Measurements from ENCODE around the gene TEX29. TPM values are rescaled to one million over a fixed set of nuclear protein-coding genes. Genes with fewer than 3 reads are reported as not detected.

The TEX29 gene
- total and polyA plus RNA-seq, 2 donors (not counting 1 experiment from before 2014, with no cell fraction given), result 0.66 to 0.86 TPM

GRCh38 chr13:111304041-111304544 is 16.3 kb upstream of the TEX29 start:
- 77% methylated on average over 11 of the region's 15 CpGs for WGBS (ENCODE audit: insufficient coverage)
- Mint-ChIP-seq H3K27ac (peak overlapping the region; percentile 48), H3K27me3 (no peaks in the 10 kb centered on the region), H3K9me3 (ENCODE audit: insufficient read depth) (peaks cover 1% of the 10 kb centered on the region), H3K4me1 (peaks cover 8% of the 10 kb centered on the region), H3K4me3 (no peak overlapping the region)
- ChIA-PET CTCF (no interaction called here), POLR2A (no interaction called here)
- H3K4me2 ChIP-seq (replicated peaks; ENCODE audit: low read depth, low read length, poor library complexity, severe bottlenecking), result no peak overlapping the region
- no peak overlapping the region for H3K9ac ChIP-seq (ENCODE audit: low read length)
- H3K36me3 ChIP-seq (replicated peaks in 1 of 2; ENCODE audit: control extremely low read depth in 1 of 2, control insufficient read depth in 1 of 2, extremely low read depth in 1 of 2, insufficient read depth in 2 of 2, low read length in 1 of 2), result peaks cover 13 to 71% of the 10 kb centered on the region in 2 experiments
- intact Hi-C loops (cut with micrococcal nuclease), result no loop called here
- H3K9me3 ChIP-seq (ENCODE audit: control extremely low read depth in 1 of 3, control insufficient read depth in 2 of 3, insufficient read depth in 1 of 3, low read length in 2 of 3), result peaks cover 0 to 9% (median 0%) of the 10 kb centered on the region in 3 donors
- ATAC-seq (ENCODE audit: low read depth) (no peak), DNase-seq (no peak)
- TF ChIP-seq, protein P1, sequence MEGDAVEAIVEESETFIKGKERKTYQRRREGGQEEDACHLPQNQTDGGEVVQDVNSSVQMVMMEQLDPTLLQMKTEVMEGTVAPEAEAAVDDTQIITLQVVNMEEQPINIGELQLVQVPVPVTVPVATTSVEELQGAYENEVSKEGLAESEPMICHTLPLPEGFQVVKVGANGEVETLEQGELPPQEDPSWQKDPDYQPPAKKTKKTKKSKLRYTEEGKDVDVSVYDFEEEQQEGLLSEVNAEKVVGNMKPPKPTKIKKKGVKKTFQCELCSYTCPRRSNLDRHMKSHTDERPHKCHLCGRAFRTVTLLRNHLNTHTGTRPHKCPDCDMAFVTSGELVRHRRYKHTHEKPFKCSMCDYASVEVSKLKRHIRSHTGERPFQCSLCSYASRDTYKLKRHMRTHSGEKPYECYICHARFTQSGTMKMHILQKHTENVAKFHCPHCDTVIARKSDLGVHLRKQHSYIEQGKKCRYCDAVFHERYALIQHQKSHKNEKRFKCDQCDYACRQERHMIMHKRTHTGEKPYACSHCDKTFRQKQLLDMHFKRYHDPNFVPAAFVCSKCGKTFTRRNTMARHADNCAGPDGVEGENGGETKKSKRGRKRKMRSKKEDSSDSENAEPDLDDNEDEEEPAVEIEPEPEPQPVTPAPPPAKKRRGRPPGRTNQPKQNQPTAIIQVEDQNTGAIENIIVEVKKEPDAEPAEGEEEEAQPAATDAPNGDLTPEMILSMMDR (IDR thresholded peaks at IDR 0.05), result no peak
- no peak for TF ChIP-seq EZH2 (IDR thresholded peaks at IDR 0.05; ENCODE audit: borderline replicate concordance, insufficient read depth, low read depth, low read length, poor library complexity, severe bottlenecking)
- no peaks in the 10 kb centered on the region for H3K27me3 ChIP-seq (replicated peaks in 1 of 4; ENCODE audit: control extremely low read depth in 1 of 4, control insufficient read depth in 3 of 4, insufficient read depth in 4 of 4, low read length in 3 of 4)
- H4K20me1 ChIP-seq (ENCODE audit: control insufficient read depth, insufficient read depth, low read length, poor library complexity, severe bottlenecking), result peaks cover 6% of the 10 kb centered on the region
- H3K4me3 ChIP-seq (ENCODE audit: control extremely low read depth in 1 of 5, extremely low read depth in 1 of 5, insufficient read depth in 1 of 5, low read depth in 2 of 5, low read length in 4 of 5), result no peak overlapping the region
- no peak overlapping the region for H2AFZ ChIP-seq (ENCODE audit: insufficient read depth, low read depth, low read length, poor library complexity, severe bottlenecking)
- H3K79me2 ChIP-seq (ENCODE audit: control insufficient read depth, insufficient read depth, low read length), result peaks cover 4% of the 10 kb centered on the region
- H3K4me1 ChIP-seq (ENCODE audit: control insufficient read depth in 2 of 2, insufficient read depth in 2 of 2, low read length in 2 of 2), result no peaks in the 10 kb centered on the region
- no peak overlapping the region for H3K27ac ChIP-seq (ENCODE audit: low read length in 2 of 2)

GRCh38 chr13:111304603-111305289 is 15.7 kb upstream of the TEX29 start:
- no peak overlapping the region for H2AFZ ChIP-seq (ENCODE audit: insufficient read depth, low read depth, low read length, poor library complexity, severe bottlenecking)
- H3K4me1 Mint-ChIP-seq, result peaks cover 8% of the 10 kb centered on the region
- H3K4me3 ChIP-seq (ENCODE audit: control extremely low read depth in 1 of 5, extremely low read depth in 1 of 5, insufficient read depth in 1 of 5, low read depth in 2 of 5, low read length in 4 of 5), result no peak overlapping the region
- no peaks in the 10 kb centered on the region for H3K27me3 Mint-ChIP-seq
- no peak overlapping the region for H3K27ac ChIP-seq (ENCODE audit: low read length in 2 of 2)
- peaks cover 11 to 69% of the 10 kb centered on the region in 2 experiments for H3K36me3 ChIP-seq (replicated peaks in 1 of 2; ENCODE audit: control extremely low read depth in 1 of 2, control insufficient read depth in 1 of 2, extremely low read depth in 1 of 2, insufficient read depth in 2 of 2, low read length in 1 of 2)
- peak overlapping the region; percentile 48 for H3K27ac Mint-ChIP-seq
- no peak for TF ChIP-seq EZH2 (IDR thresholded peaks at IDR 0.05; ENCODE audit: borderline replicate concordance, insufficient read depth, low read depth, low read length, poor library complexity, severe bottlenecking)
- TF ChIP-seq, protein P1 (IDR thresholded peaks at IDR 0.05), result no peak
- no peak overlapping the region for H3K9ac ChIP-seq (ENCODE audit: low read length)
- 95% methylated on average over 19 of the region's 20 CpGs for WGBS (ENCODE audit: insufficient coverage)
- no peaks in the 10 kb centered on the region for H3K27me3 ChIP-seq (replicated peaks in 1 of 4; ENCODE audit: control extremely low read depth in 1 of 4, control insufficient read depth in 3 of 4, insufficient read depth in 4 of 4, low read length in 3 of 4)
- H3K9me3 Mint-ChIP-seq (ENCODE audit: insufficient read depth), result peaks cover 2% of the 10 kb centered on the region
- no peak overlapping the region for H3K4me3 Mint-ChIP-seq
- POLR2A ChIA-PET, result no interaction called here
- DNase-seq (no peak), ATAC-seq (ENCODE audit: low read depth) (no peak)
- H3K4me1 ChIP-seq (ENCODE audit: control insufficient read depth in 2 of 2, insufficient read depth in 2 of 2, low read length in 2 of 2), result no peaks in the 10 kb centered on the region
- H3K79me2 ChIP-seq (ENCODE audit: control insufficient read depth, insufficient read depth, low read length), result peaks cover 4% of the 10 kb centered on the region
- CTCF ChIA-PET, result interaction anchor here (1.2 kb wide), 1 partner anchor 237 kb away, joined by 3 read pairs; no protein-coding TSS in a partner anchor
- H3K4me2 ChIP-seq (replicated peaks; ENCODE audit: low read depth, low read length, poor library complexity, severe bottlenecking), result no peak overlapping the region
- intact Hi-C loops (cut with micrococcal nuclease), result no loop called here
- H3K9me3 ChIP-seq (ENCODE audit: control extremely low read depth in 1 of 3, control insufficient read depth in 2 of 3, insufficient read depth in 1 of 3, low read length in 2 of 3), result peaks cover 0 to 9% (median 0%) of the 10 kb centered on the region in 3 donors
- peaks cover 6% of the 10 kb centered on the region for H4K20me1 ChIP-seq (ENCODE audit: control insufficient read depth, insufficient read depth, low read length, poor library complexity, severe bottlenecking)
